HepG2 (cell line): ENCODE results near the gene FAM199X. TPM values are rescaled to one million over a fixed set of nuclear protein-coding genes. Genes with fewer than 3 reads are reported as not detected.

ENCODE experiments used
- ATAC-seq: fragments of 200-7000 bp; cut with Tn5 transposase; 3 replicates; pipeline ENCODE4 v1.9.1; 2020; ENCODE audit warnings: mild to moderate bottlenecking, moderate library complexity
- BruUV-seq: library from RNA; stranded (reverse); fragments of 400-500 nt; replicated peaks from 2 replicates; lab custom pipeline; 2021; lab: Mats Ljungman, UMichigan
- CTCF ChIA-PET: fragments of 300-600 bp; formaldehyde crosslinking; extraction: SDS; loops from one replicate; lab custom pipeline; 2021; ENCODE audit warnings: low total read pairs, inconsistent platforms, low intra/inter-chr PET ratio; lab: Yijun Ruan, JAX
- POLR2A ChIA-PET: fragments of 350-600 bp; sonication (Branson Sonifier 250); formaldehyde crosslinking; loops from one replicate; lab custom pipeline; 2020; ENCODE audit warnings: antibody characterized with exemption, inconsistent platforms; lab: Yijun Ruan, JAX
- DNase-seq: peaks from one replicate; pipeline ENCODE4 v3.0.0-alpha.2; 2015; ENCODE audit warnings: low spot score
- FAIRE-seq: peaks from 3 replicates; lab custom pipeline; 2011; peaks lifted over from hg19 to GRCh38; lab: Jason Lieb, UNC
- H2AFZ ChIP-seq: one replicate; pipeline ENCODE4 v1.6.1; 2011; ENCODE audit warnings: low read length, inconsistent platforms
- H3K27ac ChIP-seq: fragments of 300-600 bp; 3 replicates; pipeline ENCODE4 v1.8.0; 2011; ENCODE audit warnings: mixed run types, mild to moderate bottlenecking, mixed read lengths, low read length, inconsistent platforms; ENCODE audit not compliant: insufficient read depth; ENCODE audit errors: extremely low read length
- H3K27me3 ChIP-seq, 2 experiments: fragments of 200-600 bp in 1 of 2; 2 replicates in 1 of 2; 3 replicates in 1 of 2; pipeline versions ENCODE4 v1.6.0 to v1.8.0; 2011; ENCODE audit warnings: low read length in 2 of 2, mild to moderate bottlenecking in 2 of 2, moderate library complexity in 2 of 2, inconsistent platforms in 1 of 2; ENCODE audit not compliant: insufficient read depth in 2 of 2, control insufficient read depth in 1 of 2
- H3K36me3 ChIP-seq, 2 experiments: fragments of 200-600 bp in 1 of 2; replicated peaks in 1 of 2; 2 replicates in 1 of 2; 3 replicates in 1 of 2; pipeline versions ENCODE4 v1.5.1 to v1.8.0; 2011; ENCODE audit warnings: low read length in 2 of 2, inconsistent platforms in 1 of 2; ENCODE audit not compliant: insufficient read depth in 2 of 2, control insufficient read depth in 1 of 2
- H3K4me1 ChIP-seq: 2 replicates; pipeline ENCODE4 v1.5.1; 2012; ENCODE audit warnings: low read length, inconsistent platforms; ENCODE audit not compliant: insufficient read depth
- H3K4me2 ChIP-seq: 2 replicates; pipeline ENCODE4 v1.6.0; 2011; ENCODE audit warnings: low read depth, low read length, inconsistent platforms
- H3K4me3 ChIP-seq, 3 experiments: fragments of 200-600 bp in 1 of 3; sonication (generic), shearing (Covaris generic) in 1 of 3; replicated peaks in 1 of 3; 2 replicates each; pipeline ENCODE4 v1.5.1; 2011 to 2016; ENCODE audit warnings: low read length in 3 of 3, inconsistent platforms in 2 of 3, low read depth in 2 of 3, mild to moderate bottlenecking in 2 of 3, control low read depth in 1 of 3, mixed read lengths in 1 of 3; ENCODE audit not compliant: insufficient read depth in 1 of 3
- H3K79me2 ChIP-seq: one replicate; pipeline ENCODE4 v1.6.1; 2011; ENCODE audit warnings: low read length, inconsistent platforms; ENCODE audit not compliant: insufficient read depth
- H3K9ac ChIP-seq: 2 replicates; pipeline ENCODE4 v1.6.0; 2011; ENCODE audit warnings: mild to moderate bottlenecking, low read depth, low read length, inconsistent platforms; ENCODE audit not compliant: insufficient read depth
- H3K9me3 ChIP-seq: 2 replicates; pipeline ENCODE4 v1.5.1; 2012; ENCODE audit warnings: mild to moderate bottlenecking, low read length
- H4K20me1 ChIP-seq: 2 replicates; pipeline ENCODE4 v1.6.0; 2011; ENCODE audit warnings: inconsistent platforms, mild to moderate bottlenecking, low read length, moderate library complexity; ENCODE audit not compliant: insufficient read depth
- ARID3A ChIP-seq: IDR thresholded peaks from 2 replicates; pipeline ENCODE4 v1.6.1; 2012; ENCODE audit warnings: low read depth, low read length, improper control_type of control experiment
- DMTF1 ChIP-seq: sonication (generic); formaldehyde crosslinking; IDR thresholded peaks from 2 replicates; pipeline ENCODE4 v1.4.0; 2020; ENCODE audit warnings: mild to moderate bottlenecking, missing genetic modification reagents
- FOSL1 ChIP-seq: sonication (generic); formaldehyde crosslinking; IDR thresholded peaks from 2 replicates; pipeline ENCODE4 v1.9.0; 2021; ENCODE audit warnings: missing genetic modification reagents, borderline replicate concordance
- HIVEP1 ChIP-seq: sonication (generic); formaldehyde crosslinking; IDR thresholded peaks from 2 replicates; pipeline ENCODE4 v1.4.0; 2020; ENCODE audit warnings: mild to moderate bottlenecking, missing genetic modification reagents
- MIER2 ChIP-seq: IDR thresholded peaks from 2 replicates; pipeline ENCODE4 v1.6.1; 2016; ENCODE audit warnings: missing biosample characterization, missing genetic modification reagents
- NFKBIZ ChIP-seq: IDR thresholded peaks from 2 replicates; pipeline ENCODE4 v1.6.1; 2018; ENCODE audit warnings: missing genetic modification reagents, missing compliant biosample characterization
- PAXIP1 ChIP-seq: sonication (generic); formaldehyde crosslinking; conservative IDR thresholded peaks from 2 replicates; pipeline ENCODE4 v1.4.0; 2020; ENCODE audit warnings: mild to moderate bottlenecking, missing genetic modification reagents, moderate library complexity
- PHF21A ChIP-seq: sonication (generic); formaldehyde crosslinking; IDR thresholded peaks from 2 replicates; pipeline ENCODE4 v1.5.0; 2020; ENCODE audit warnings: mild to moderate bottlenecking, missing genetic modification reagents
- SKIL ChIP-seq: sonication (generic); formaldehyde crosslinking; IDR thresholded peaks from 2 replicates; pipeline ENCODE4 v1.8.0; 2022; ENCODE audit warnings: missing genetic modification reagents, mild to moderate bottlenecking, moderate library complexity, borderline replicate concordance
- SOX13 ChIP-seq, 3 experiments: fragments of 450-650 bp in 1 of 3; sonication (generic) in 1 of 3; formaldehyde crosslinking in 1 of 3; IDR thresholded peaks in 2 of 3; conservative IDR thresholded peaks in 1 of 3; 2 replicates each; pipeline versions ENCODE4 v1.5.0 to v1.6.1; 2016 to 2020; ENCODE audit warnings: antibody characterized with exemption in 1 of 3, mild to moderate bottlenecking in 1 of 3, missing compliant biosample characterization in 1 of 3, missing genetic modification reagents in 1 of 3, moderate library complexity in 1 of 3
- ZMYM2 ChIP-seq: sonication (generic); formaldehyde crosslinking; IDR thresholded peaks from 2 replicates; pipeline ENCODE4 v1.8.0; 2022; ENCODE audit warnings: mild to moderate bottlenecking, missing genetic modification reagents
- ZNF343 ChIP-seq: sonication (generic); formaldehyde crosslinking; IDR thresholded peaks from 2 replicates; pipeline ENCODE4 v1.4.0; 2020; ENCODE audit warnings: mild to moderate bottlenecking, missing genetic modification reagents
- WGBS: methylation state at CpG from one replicate; pipeline ENCODE4 v1.1.6; 2017; ENCODE audit warnings: low lambda C conversion rate; 5-methylcytosine and 5-hydroxymethylcytosine counted together
- in situ Hi-C: cut with HindIII; loops from 2 replicates; pipeline ENCODE4 v1.10.0; 2017; ENCODE audit warnings: low pct_unique_long_range_greater_than_20kb; ENCODE audit not compliant: extremely low pct_ligation_motif_present
- intact Hi-C: fragments of 100-400 bp; cut with micrococcal nuclease; formaldehyde crosslinking; loops from one replicate; pipeline ENCODE4 v1.10.0; 2022; ENCODE audit not compliant: unreplicated experiment
- polyA plus RNA-seq, 8 experiments: library from polyadenylated mRNA; depleted of rRNA in 3 of 8; stranded (reverse) in 7 of 8; unstranded in 1 of 8; fragments of >200 nt; fragmentation: Illumina TruSeq in 4 of 8; extraction: Trizol in 4 of 8; gene quantifications; 2 replicates each; pipeline versions ENCODE4 v1.2.1 to v1.2.3, GENCODE V29; 2011 to 2016; ENCODE audit warnings: low read depth in 4 of 8, missing spikeins in 1 of 8, mixed read lengths in 1 of 8; ENCODE audit not compliant: insufficient read depth in 1 of 8
- total RNA-seq, 5 experiments: library from RNA; depleted of rRNA; stranded (reverse); fragments of >200 nt; fragmentation: Illumina TruSeq; extraction: Trizol; gene quantifications; 2 replicates each; pipeline ENCODE4 v1.2.3, GENCODE V29; 2016; ENCODE audit warnings: low read depth in 1 of 5

FAM199X gene
- total and polyA plus RNA-seq, 2 of the 13 experiments (the other 11 are each of a cell fraction or from before 2014, with no cell fraction given), result 5.1 to 18.0 TPM

GRCh38 chrX:104168127-104168526 lies 1.9 kb downstream of the FAM199X start:
- in situ Hi-C loops (loop anchor here (25.0 kb wide), 1 partner anchor 481 kb away; the partner anchor contains the start of gene MORF4L2), intact Hi-C loops (no loop called here)
- Histone ChIP-seq H3K9ac (no peak overlapping the region), H3K4me2 (peak overlapping the region; percentile 57), H3K9me3 (no peaks in the 10 kb centered on the region), H3K36me3 (no peaks in the 10 kb centered on the region), H3K4me1 (peaks cover 26% of the 10 kb centered on the region), H3K79me2 (peaks cover 32% of the 10 kb centered on the region), H3K27me3 (no peaks in the 10 kb centered on the region), H4K20me1 (no peaks in the 10 kb centered on the region), H3K27ac (no peak overlapping the region), H3K4me3 (peak overlapping the region; percentile 46 to 88 (median 63); a peak in 5 of 6 replicates), H2AFZ (no peak overlapping the region)
- DNase-seq, result no peak
- FAIRE-seq, result no peak
- WGBS, result 21% methylated on average over 1 of the region's 1 CpG
- ATAC-seq, result no peak
- BruUV-seq, result TSS peak; percentile 58
- CTCF ChIA-PET, result no interaction called here
- POLR2A ChIA-PET, result no interaction called here
- TF ChIP-seq SOX13 (IDR thresholded peaks at IDR 0.05), result no peak
- no peak for TF ChIP-seq SOX13 (CRISPR knock-in tag; conservative IDR thresholded peaks at IDR 0.05 in 1 of 2, IDR thresholded peaks at IDR 0.05 in 1 of 2)
- TF ChIP-seq ARID3A, result no peak
- no peak for TF ChIP-seq PAXIP1 (CRISPR knock-in tag)
- no peak for TF ChIP-seq NFKBIZ
- TF ChIP-seq MIER2, result no peak
- TF ChIP-seq FOSL1 (CRISPR knock-in tag), result no peak
- no peak for TF ChIP-seq ZMYM2 (CRISPR knock-in tag)
- TF ChIP-seq PHF21A (CRISPR knock-in tag), result no peak
- no peak for TF ChIP-seq ZNF343 (CRISPR knock-in tag)
- no peak for TF ChIP-seq HIVEP1 (CRISPR knock-in tag)
- TF ChIP-seq SKIL (CRISPR knock-in tag), result no peak
- no peak for TF ChIP-seq DMTF1 (CRISPR knock-in tag)
